Mesodermal cell (in vitro differentiated cells): ENCODE results near the gene TXLNG.

ENCODE experiments used
- H3K27ac ChIP-seq: 2 replicates; pipeline ENCODE4 v1.7.0; 2013; ENCODE audit warnings: mild to moderate bottlenecking, low read depth, low read length, moderate library complexity; ENCODE audit not compliant: severe bottlenecking
- H3K36me3 ChIP-seq: 2 replicates; pipeline ENCODE4 v1.7.1; 2013; ENCODE audit warnings: mild to moderate bottlenecking, low read length, moderate library complexity; ENCODE audit not compliant: control insufficient read depth, insufficient read depth
- H3K4me1 ChIP-seq: one replicate; pipeline ENCODE4 v1.7.1; 2013; ENCODE audit warnings: mild to moderate bottlenecking, low read length; ENCODE audit not compliant: insufficient read depth, control insufficient read depth, poor library complexity, severe bottlenecking
- H3K4me3 ChIP-seq: 2 replicates; pipeline ENCODE4 v1.7.0; 2013; ENCODE audit warnings: low read length, control low read depth, mild to moderate bottlenecking; ENCODE audit not compliant: insufficient read depth, poor library complexity, severe bottlenecking; ENCODE audit errors: extremely low read depth
- H3K9me3 ChIP-seq: 2 replicates; pipeline ENCODE4 v1.7.1; 2013; ENCODE audit warnings: mild to moderate bottlenecking, low read length, moderate library complexity; ENCODE audit not compliant: control insufficient read depth
- WGBS, 2 experiments: methylation state at CpG; one replicate each; pipeline ENCODE4 v1.1.5; 2013; ENCODE audit warnings: missing lambda C conversion rate in 2 of 2; ENCODE audit not compliant: insufficient coverage in 2 of 2; 5-methylcytosine and 5-hydroxymethylcytosine counted together

The TXLNG gene

GRCh38 chrX:16839219-16839851, 53.1 kb downstream of the TXLNG start:
- Histone ChIP-seq H3K27ac (peak overlapping the region; percentile 73), H3K4me1 (peaks cover 20% of the 10 kb centered on the region), H3K9me3 (no peaks in the 10 kb centered on the region), H3K4me3 (no peak overlapping the region), H3K36me3 (peaks cover 36% of the 10 kb centered on the region)
- no CpG with 5 or more reads among the region's 5 CpGs for WGBS, 2 experiments

GRCh38 chrX:16839852-16840460, 53.7 kb downstream of the TXLNG start:
- Histone ChIP-seq H3K4me1 (peaks cover 19% of the 10 kb centered on the region), H3K36me3 (peaks cover 42% of the 10 kb centered on the region), H3K9me3 (no peaks in the 10 kb centered on the region), H3K27ac (peak overlapping the region; percentile 73), H3K4me3 (no peak overlapping the region)
- 88 to 93% methylated on average over 4 to 6 of the region's 14 CpGs for WGBS, 2 experiments

GRCh38 chrX:16842684-16843083, 56.4 kb downstream of the TXLNG start:
- Histone ChIP-seq H3K4me3 (no peak overlapping the region), H3K4me1 (peaks cover 19% of the 10 kb centered on the region), H3K36me3 (peaks cover 60% of the 10 kb centered on the region), H3K27ac (no peak overlapping the region), H3K9me3 (no peaks in the 10 kb centered on the region)
- WGBS, 2 experiments: 100% methylated on average over 1 of the region's 3 CpGs

GRCh38 chrX:16843208-16843909, 57.1 kb downstream of the TXLNG start:
- Histone ChIP-seq H3K4me3 (no peak overlapping the region), H3K27ac (no peak overlapping the region), H3K4me1 (peaks cover 17% of the 10 kb centered on the region), H3K36me3 (peaks cover 62% of the 10 kb centered on the region), H3K9me3 (no peaks in the 10 kb centered on the region)
- no CpG with 5 or more reads among the region's 3 CpGs for WGBS, 2 experiments

- no peak overlapping the region for H3K27ac ChIP-seq
- H3K4me1 ChIP-seq: no peaks in the 10 kb centered on the region
- peaks cover 72% of the 10 kb centered on the region for H3K36me3 ChIP-seq
- no peak overlapping the region for H3K4me3 ChIP-seq
- no peaks in the 10 kb centered on the region for H3K9me3 ChIP-seq
- WGBS, 2 experiments: no CpG with 5 or more reads among the region's 2 CpGs
Measured at GRCh38 chrX:16845686-16846085, 59.4 kb downstream of the TXLNG start.

GRCh38 chrX:16848541-16848940, 62.3 kb downstream of the TXLNG start:
- H3K9me3 ChIP-seq: no peaks in the 10 kb centered on the region
- H3K4me3 ChIP-seq: no peak overlapping the region
- WGBS, 2 experiments: 100% methylated on average over 4 of the region's 6 CpGs
- no peak overlapping the region for H3K27ac ChIP-seq
- no peaks in the 10 kb centered on the region for H3K4me1 ChIP-seq
- H3K36me3 ChIP-seq: peaks cover 76% of the 10 kb centered on the region

GRCh38 chrX:16851421-16851820, 65.2 kb downstream of the TXLNG start:
- H3K27ac ChIP-seq: no peak overlapping the region
- H3K4me1 ChIP-seq: no peaks in the 10 kb centered on the region
- peaks cover 65% of the 10 kb centered on the region for H3K36me3 ChIP-seq
- no peak overlapping the region for H3K4me3 ChIP-seq
- WGBS, 2 experiments: no CpG with 5 or more reads among the region's 1 CpG
- no peaks in the 10 kb centered on the region for H3K9me3 ChIP-seq

GRCh38 chrX:16851827-16852226, 65.6 kb downstream of the TXLNG start:
- H3K4me3 ChIP-seq: no peak overlapping the region
- no peaks in the 10 kb centered on the region for H3K9me3 ChIP-seq
- no CpG with 5 or more reads among the region's 3 CpGs for WGBS, 2 experiments
- no peaks in the 10 kb centered on the region for H3K4me1 ChIP-seq
- H3K27ac ChIP-seq: no peak overlapping the region
- peaks cover 62% of the 10 kb centered on the region for H3K36me3 ChIP-seq

GRCh38 chrX:16852617-16853179, 66.4 kb downstream of the TXLNG start:
- H3K36me3 ChIP-seq: peaks cover 65% of the 10 kb centered on the region
- no peaks in the 10 kb centered on the region for H3K4me1 ChIP-seq
- no peak overlapping the region for H3K27ac ChIP-seq
- no peak overlapping the region for H3K4me3 ChIP-seq
- H3K9me3 ChIP-seq: no peaks in the 10 kb centered on the region
- WGBS, 2 experiments: no CpG with 5 or more reads among the region's 12 CpGs

- no peaks in the 10 kb centered on the region for H3K9me3 ChIP-seq
- no peaks in the 10 kb centered on the region for H3K4me1 ChIP-seq
- WGBS, 2 experiments: no CpG with 5 or more reads among the region's 3 CpGs
- peaks cover 66% of the 10 kb centered on the region for H3K36me3 ChIP-seq
- H3K4me3 ChIP-seq: no peak overlapping the region
- no peak overlapping the region for H3K27ac ChIP-seq
Measured at GRCh38 chrX:16853537-16853936, 67.3 kb downstream of the TXLNG start.
